Effector memory CD8-positive, alpha-beta T cell (primary cell): ENCODE measurements around the gene LCA5.
"Not testable (repeated sequence)": the region's sequence is repeated elsewhere in the genome, so short reads cannot be mapped to it uniquely, and the experiment has no call there.

Experiments
- ATAC-seq: fragments of 150-1000 bp; cut with Tn5 transposase; replicated peaks from 2 replicates; pipeline ENCODE4 v1.10.0; 2021; ENCODE audit warnings: mild to moderate bottlenecking, moderate library complexity
- DNase-seq, 3 experiments: peaks; one replicate each; pipeline ENCODE4 v3.0.0; 2021
- H3K27ac Mint-ChIP-seq, 2 donors: one replicate each; pipeline ENCODE4 v1.8.0; 2022; ENCODE audit warnings: mild to moderate bottlenecking in 2 of 2, mixed read lengths in 2 of 2, moderate library complexity in 2 of 2
- H3K27me3 Mint-ChIP-seq, 2 donors: one replicate each; pipeline ENCODE4 v1.8.0; 2022; ENCODE audit warnings: mixed read lengths in 2 of 2
- H3K36me3 Mint-ChIP-seq: one replicate; pipeline ENCODE4 v1.8.0; 2022; ENCODE audit warnings: mild to moderate bottlenecking, moderate library complexity, mixed read lengths; ENCODE audit not compliant: insufficient read depth
- H3K4me1 Mint-ChIP-seq, 2 donors: one replicate each; pipeline ENCODE4 v1.8.0; 2022; ENCODE audit warnings: low read depth in 2 of 2, mixed read lengths in 2 of 2
- H3K4me3 Mint-ChIP-seq, 2 donors: one replicate each; pipeline ENCODE4 v1.8.0; 2022; ENCODE audit warnings: mild to moderate bottlenecking in 2 of 2, mixed read lengths in 2 of 2, moderate library complexity in 2 of 2
- H3K9me3 Mint-ChIP-seq, 2 donors: one replicate each; pipeline ENCODE4 v1.8.0; 2022; ENCODE audit warnings: mixed read lengths in 2 of 2

Gene LCA5

GRCh38 chr6:79468587-79468986 is 68.6 kb downstream of the LCA5 start:
- Mint-ChIP-seq H3K4me1 (no peaks in the 10 kb centered on the region), H3K36me3 (no peaks in the 10 kb centered on the region), H3K27me3 (peaks cover 0 to 11% of the 10 kb centered on the region in 2 donors), H3K9me3 (peaks cover 0 to 1% of the 10 kb centered on the region in 2 donors), H3K4me3 (no peak overlapping the region), H3K27ac (no peak overlapping the region)
- DNase-seq: no peak
- ATAC-seq: no peak

DNA sequence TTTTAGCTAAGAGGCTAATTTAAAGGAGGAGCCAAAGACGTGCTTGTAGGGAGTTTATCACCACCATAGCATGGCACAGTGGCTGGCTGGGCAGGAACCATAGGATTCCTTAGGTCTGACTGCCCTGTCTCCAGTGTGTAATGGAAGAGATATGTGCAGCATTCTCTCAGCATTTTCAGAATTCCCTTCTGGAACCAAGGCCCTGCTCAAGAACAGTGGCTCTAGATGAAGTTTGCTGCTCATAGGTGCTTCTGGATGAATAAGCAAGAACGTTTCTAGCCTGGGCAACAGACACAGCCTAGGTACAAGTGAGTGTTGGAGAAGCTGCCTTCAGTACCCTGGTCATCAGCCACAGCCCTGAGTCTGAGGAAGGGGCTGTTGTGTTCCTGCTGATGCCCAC is 69.1 kb downstream of the LCA5 start:
- Mint-ChIP-seq H3K27me3 (peaks cover 0 to 11% of the 10 kb centered on the region in 2 donors), H3K4me1 (no peaks in the 10 kb centered on the region), H3K9me3 (no peaks in the 10 kb centered on the region), H3K36me3 (no peaks in the 10 kb centered on the region), H3K27ac (no peak overlapping the region), H3K4me3 (no peak overlapping the region)
- ATAC-seq (no peak), DNase-seq (no peak)

- Mint-ChIP-seq H3K36me3 (no peaks in the 10 kb centered on the region), H3K27ac (no peak overlapping the region), H3K4me1 (no peaks in the 10 kb centered on the region), H3K4me3 (no peak overlapping the region), H3K9me3 (no peaks in the 10 kb centered on the region), H3K27me3 (peaks cover 0 to 11% of the 10 kb centered on the region in 2 donors)
- ATAC-seq (no peak), DNase-seq (no peak)
Measured at GRCh38 chr6:79467716-79468115, 69.5 kb downstream of the LCA5 start.

- Mint-ChIP-seq H3K27me3 (peaks cover 0 to 11% of the 10 kb centered on the region in 2 donors), H3K9me3 (no peaks in the 10 kb centered on the region), H3K36me3 (no peaks in the 10 kb centered on the region), H3K27ac (no peak overlapping the region), H3K4me1 (no peaks in the 10 kb centered on the region), H3K4me3 (no peak overlapping the region)
- ATAC-seq: no peak
- no peak for DNase-seq
Measured at GRCh38 chr6:79466207-79466834, 70.9 kb downstream of the LCA5 start.

DNA sequence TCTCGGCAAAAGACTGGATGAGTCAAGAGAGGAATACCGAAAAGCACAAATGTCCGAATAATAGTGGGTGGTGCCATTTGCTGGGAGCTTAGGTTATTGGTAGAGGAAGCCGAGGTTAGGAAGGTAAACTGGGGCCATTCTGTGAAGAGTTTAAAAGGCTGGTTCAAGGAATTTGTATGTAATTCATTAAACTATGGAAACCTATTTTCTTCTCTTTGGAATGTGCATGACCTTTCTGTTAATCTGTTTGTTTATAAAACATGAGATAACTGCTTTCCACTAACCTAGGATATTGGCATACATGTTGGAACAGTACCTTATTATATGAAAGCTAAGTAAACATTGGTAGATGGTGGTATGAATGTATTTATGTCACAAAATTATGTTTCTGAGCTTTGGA is 71.8 kb downstream of the LCA5 start:
- no peak for DNase-seq
- ATAC-seq: no peak
- Mint-ChIP-seq H3K4me3 (no peak overlapping the region), H3K27ac (no peak overlapping the region), H3K36me3 (no peaks in the 10 kb centered on the region), H3K4me1 (no peaks in the 10 kb centered on the region), H3K27me3 (peaks cover 0 to 11% of the 10 kb centered on the region in 2 donors), H3K9me3 (no peaks in the 10 kb centered on the region)

DNA sequence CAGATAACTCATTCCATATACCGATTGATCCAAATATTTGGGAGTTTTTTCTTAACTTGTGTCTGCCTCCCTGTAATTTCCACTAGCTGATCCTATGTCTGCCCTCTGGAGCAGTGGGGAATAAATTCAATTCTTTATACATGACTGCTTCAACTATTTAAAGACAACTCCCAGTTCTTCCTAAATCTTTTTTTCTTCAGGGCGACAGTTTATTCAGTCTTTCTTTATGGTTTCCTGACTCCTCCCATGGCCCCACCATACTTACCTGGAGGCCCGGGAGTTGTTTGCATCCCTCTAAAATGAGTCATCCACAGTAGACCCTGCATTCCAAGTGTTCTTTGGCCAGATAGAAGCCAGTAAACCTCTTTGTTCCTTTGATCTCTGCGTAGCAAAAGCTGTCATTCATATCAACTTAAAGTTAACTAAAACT is 73.6 kb downstream of the LCA5 start:
- DNase-seq: no peak
- no peaks in the 10 kb centered on the region for H3K4me1 Mint-ChIP-seq
- H3K9me3 Mint-ChIP-seq: no peaks in the 10 kb centered on the region
- no peak for ATAC-seq
- H3K27me3 Mint-ChIP-seq: peaks cover 0 to 4% of the 10 kb centered on the region in 2 donors
- H3K27ac Mint-ChIP-seq: no peak overlapping the region
- H3K36me3 Mint-ChIP-seq: no peaks in the 10 kb centered on the region
- no peak overlapping the region for H3K4me3 Mint-ChIP-seq

GRCh38 chr6:79461205-79461604 is 76.0 kb downstream of the LCA5 start:
- ATAC-seq: no peak

DNA sequence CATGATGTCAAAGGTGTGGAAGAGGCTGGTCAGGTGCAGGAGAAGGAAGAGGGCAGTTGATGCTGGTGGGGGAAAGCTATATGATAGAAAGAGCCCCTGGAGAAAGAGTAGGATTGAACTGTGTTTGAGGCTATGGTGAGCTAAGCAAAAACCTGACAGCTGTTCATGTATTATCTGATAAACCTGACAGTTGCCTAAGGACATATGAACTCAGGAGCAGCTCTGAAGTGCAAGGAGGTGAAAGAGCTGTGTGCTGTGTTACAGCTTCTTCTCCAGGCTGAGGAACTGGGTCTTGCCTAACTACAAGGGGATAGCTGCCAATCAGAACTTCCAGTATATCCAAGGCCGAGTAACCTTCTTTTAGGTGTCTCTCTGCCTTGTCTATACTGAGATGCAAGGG is 81.8 kb downstream of the LCA5 start:
- Mint-ChIP-seq H3K9me3 (peaks cover 0 to 2% of the 10 kb centered on the region in 2 donors), H3K4me1 (no peaks in the 10 kb centered on the region), H3K27ac (no peak overlapping the region), H3K27me3 (no peaks in the 10 kb centered on the region), H3K36me3 (no peaks in the 10 kb centered on the region), H3K4me3 (no peak overlapping the region)
- DNase-seq (no peak), ATAC-seq (no peak)

More at GRCh38 chr6:79461205-79461604, 76.0 kb downstream of the LCA5 start:
- Mint-ChIP-seq H3K4me1 (no peaks in the 10 kb centered on the region), H3K4me3 (no peak overlapping the region), H3K27ac (no peak overlapping the region), H3K9me3 (peaks cover 0 to 2% of the 10 kb centered on the region in 2 donors), H3K27me3 (no peaks in the 10 kb centered on the region), H3K36me3 (no peaks in the 10 kb centered on the region)
- no peak for DNase-seq

- DNase-seq: no peak
- no peak for ATAC-seq
- no peaks in the 10 kb centered on the region for H3K27me3 Mint-ChIP-seq
- H3K27ac Mint-ChIP-seq: no peak overlapping the region
- H3K36me3 Mint-ChIP-seq: no peaks in the 10 kb centered on the region
- peaks cover 0 to 2% of the 10 kb centered on the region in 2 donors for H3K9me3 Mint-ChIP-seq
- H3K4me3 Mint-ChIP-seq: no peak overlapping the region
- H3K4me1 Mint-ChIP-seq: no peaks in the 10 kb centered on the region
Measured at GRCh38 chr6:79453558-79454042, 83.6 kb downstream of the LCA5 start.

GRCh38 chr6:79450984-79451383 is 86.2 kb downstream of the LCA5 start:
- Mint-ChIP-seq H3K9me3 (no peaks in the 10 kb centered on the region), H3K4me1 (no peaks in the 10 kb centered on the region), H3K27me3 (no peaks in the 10 kb centered on the region), H3K36me3 (no peaks in the 10 kb centered on the region), H3K27ac (no peak overlapping the region), H3K4me3 (no peak overlapping the region)
- no peak for DNase-seq
- no peak for ATAC-seq

DNA sequence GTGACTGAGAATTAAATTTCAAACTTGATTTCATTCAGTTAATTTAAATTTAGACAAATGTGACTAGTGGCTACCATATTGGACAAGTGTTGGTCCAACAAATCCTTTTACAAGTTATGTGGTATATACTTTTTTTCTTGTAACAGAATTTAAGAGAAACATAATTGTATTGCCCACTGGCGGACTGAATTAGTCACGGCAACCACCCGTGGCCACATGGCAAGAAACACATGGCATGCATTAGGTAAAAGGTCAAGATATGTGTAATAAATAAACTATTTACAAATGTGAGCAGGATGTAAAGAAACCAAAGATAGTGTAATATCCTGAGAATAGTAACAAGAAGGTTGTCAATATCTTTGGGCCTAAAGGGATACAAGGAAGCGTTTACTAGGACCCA is 91.2 kb downstream of the LCA5 start:
- no peak overlapping the region for H3K4me3 Mint-ChIP-seq
- H3K27ac Mint-ChIP-seq: no peak overlapping the region
- H3K4me1 Mint-ChIP-seq: no peaks in the 10 kb centered on the region
- peaks cover 0 to 6% of the 10 kb centered on the region in 2 donors for H3K27me3 Mint-ChIP-seq
- DNase-seq (no peak), ATAC-seq (no peak)
- no peaks in the 10 kb centered on the region for H3K36me3 Mint-ChIP-seq
- peaks cover 2 to 6% of the 10 kb centered on the region in 2 donors for H3K9me3 Mint-ChIP-seq

DNA sequence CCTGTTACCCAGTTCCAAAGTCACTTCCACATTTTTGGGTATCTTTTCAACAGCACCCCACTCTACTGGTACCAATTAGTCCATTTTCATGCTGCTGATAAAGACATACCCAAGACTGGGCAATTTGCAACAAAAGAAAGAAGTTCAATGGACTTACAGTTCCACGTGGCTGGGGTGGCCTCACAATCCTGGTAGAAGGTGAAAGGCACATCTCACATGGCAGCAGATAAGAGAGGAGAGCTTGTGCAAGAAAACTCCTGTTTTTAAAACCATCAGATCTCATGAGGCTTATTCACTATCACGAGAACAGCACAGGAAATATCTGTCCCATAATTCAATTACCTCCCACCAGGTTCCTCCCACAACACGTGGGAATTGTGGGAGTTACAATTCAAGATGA is 93.4 kb downstream of the LCA5 start:
- H3K9me3 Mint-ChIP-seq, H3K4me1 Mint-ChIP-seq, H3K27me3 Mint-ChIP-seq: not testable (repeated sequence)

DNA sequence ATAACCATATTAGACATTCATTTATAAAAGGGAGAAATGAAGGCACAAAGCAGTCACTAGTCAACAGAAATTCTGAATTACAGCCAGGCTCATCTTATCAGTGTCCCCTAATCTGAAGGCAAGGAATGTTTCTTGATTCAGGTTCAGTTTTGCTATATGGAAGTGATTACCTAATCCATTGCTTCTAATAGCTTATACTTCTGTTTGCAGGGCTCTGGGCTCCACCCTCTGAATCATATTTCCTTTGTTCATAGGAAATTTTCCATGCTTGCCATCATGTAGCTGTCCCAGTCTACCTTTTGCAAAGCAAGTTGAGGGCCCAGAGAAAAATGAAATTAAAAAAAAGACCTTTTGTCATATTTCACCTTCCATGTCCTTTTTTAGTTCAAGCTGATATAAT is 96.0 kb downstream of the LCA5 start:
- H3K27me3 Mint-ChIP-seq: peaks cover 0 to 14% of the 10 kb centered on the region in 2 donors
- ATAC-seq (no peak), DNase-seq (no peak)
- H3K4me3 Mint-ChIP-seq: no peak overlapping the region
- H3K36me3 Mint-ChIP-seq: no peaks in the 10 kb centered on the region
- H3K4me1 Mint-ChIP-seq: no peaks in the 10 kb centered on the region
- H3K27ac Mint-ChIP-seq: no peak overlapping the region
- peaks cover 2 to 6% of the 10 kb centered on the region in 2 donors for H3K9me3 Mint-ChIP-seq

More for the DNA sequence above, 93.4 kb downstream of the LCA5 start:
- not testable (repeated sequence) for H3K27ac Mint-ChIP-seq, DNase-seq, ATAC-seq, H3K36me3 Mint-ChIP-seq, H3K4me3 Mint-ChIP-seq

DNA sequence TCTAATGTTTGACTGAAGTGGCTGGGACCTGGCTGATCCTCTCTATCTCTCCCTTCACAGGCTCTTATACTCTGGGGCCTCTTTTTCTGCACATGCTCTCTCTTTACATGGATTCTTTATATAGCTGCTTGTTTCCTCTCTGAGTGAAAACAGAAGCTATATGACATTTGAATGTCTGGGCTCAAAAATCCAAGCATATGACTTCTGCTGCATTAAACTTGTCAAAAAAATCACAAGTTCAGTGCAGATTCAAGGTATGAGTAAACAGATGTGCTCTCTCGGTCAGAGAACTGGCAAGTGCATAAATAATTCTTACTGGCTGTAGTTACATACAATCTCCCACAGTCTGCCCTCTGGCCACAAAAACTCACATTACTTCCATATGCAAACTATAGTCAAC is 96.6 kb downstream of the LCA5 start:
- ATAC-seq: no peak

More for the DNA sequence above, 96.6 kb downstream of the LCA5 start:
- Mint-ChIP-seq H3K27ac (no peak overlapping the region), H3K27me3 (peaks cover 0 to 14% of the 10 kb centered on the region in 2 donors), H3K36me3 (no peaks in the 10 kb centered on the region), H3K4me1 (no peaks in the 10 kb centered on the region), H3K9me3 (peaks cover 2 to 6% of the 10 kb centered on the region in 2 donors), H3K4me3 (no peak overlapping the region)
- no peak for DNase-seq
